ENCODE results near the gene SCAP. TPM values are rescaled to one million over a fixed set of nuclear protein-coding genes. Genes with fewer than 3 reads are reported as not detected.
A peak's percentile ranks its signal among the peaks of the same experiment; 100 is the strongest.

Gene SCAP
- total and polyA plus RNA-seq, 2 of the 13 experiments (the other 11 are each of a cell fraction or from before 2014, with no cell fraction given), result 40.4 to 53.3 TPM

DNA sequence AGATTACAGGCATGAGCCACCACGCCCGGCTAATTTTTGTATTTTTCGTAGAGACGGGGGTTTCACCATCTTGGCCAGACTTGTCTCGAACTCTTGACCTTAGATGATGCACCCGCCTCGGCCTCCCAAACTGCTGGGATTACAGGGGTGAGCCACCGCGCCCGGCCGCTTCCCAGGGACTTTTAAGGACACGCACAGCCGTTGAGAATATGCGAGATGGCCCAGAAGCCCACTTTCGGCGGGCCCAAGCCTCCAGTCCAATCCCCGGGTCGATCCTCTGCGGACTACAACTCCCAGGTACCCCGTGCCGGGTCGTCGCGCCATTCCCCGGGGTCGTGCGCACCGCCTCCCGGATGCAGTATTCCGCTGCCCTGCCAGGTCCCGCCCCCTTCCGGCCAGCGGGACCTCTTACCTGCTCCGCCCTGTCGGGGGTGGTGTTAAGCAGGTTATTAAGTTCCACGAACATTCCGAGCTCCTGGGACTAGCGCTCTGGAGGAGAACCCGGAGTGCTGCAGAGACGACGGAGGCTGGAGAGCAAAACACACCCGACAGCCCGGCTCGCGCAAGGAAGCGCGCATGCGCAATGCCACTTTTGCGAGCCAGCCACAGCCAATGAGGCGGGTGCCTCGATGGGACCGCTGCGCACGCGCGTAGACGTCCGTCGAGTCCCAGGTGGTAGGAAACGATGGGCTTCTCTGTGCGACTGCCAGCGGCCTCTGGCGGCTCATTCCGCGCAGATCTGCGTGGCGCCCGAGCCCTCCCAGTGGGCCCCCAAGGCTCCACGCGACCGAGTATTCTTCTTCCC is 37.6 kb upstream of the SCAP start, which contains the start of gene ELP6 (continued):
- TF ChIP-seq KMT2B (CRISPR knock-in tag; IDR thresholded peaks at IDR 0.05) (peak; percentile 93), PCBP1 (IDR thresholded peaks at IDR 0.05; ENCODE audit: borderline replicate concordance, low read depth, low read length) (peak; percentile 48; the same call in 1 of the 2 replicates), ZNF761 (CRISPR knock-in tag; conservative IDR thresholded peaks at IDR 0.05) (peak; percentile 75; the same call in 1 of the 2 replicates), GMEB2 (CRISPR knock-in tag; IDR thresholded peaks at IDR 0.05; ENCODE audit: low read depth) (peak; percentile 89), ATF7-NPFF (CRISPR knock-in tag; IDR thresholded peaks at IDR 0.05; ENCODE audit: low read depth) (peak; percentile 63), FOXP1 (IDR thresholded peaks at IDR 0.05) (no peak), FOXP1 (CRISPR knock-in tag; IDR thresholded peaks at IDR 0.05) (0 out of 2 replicates have a peak, but pooled peaks have one; percentile 5), SP5 (CRISPR knock-in tag; IDR thresholded peaks at IDR 0.05; ENCODE audit: borderline replicate concordance, low read depth) (peak; percentile 79; the same call in 1 of the 2 replicates), SSRP1 (CRISPR knock-in tag; IDR thresholded peaks at IDR 0.05) (no peak), MYC (CRISPR knock-in tag; IDR thresholded peaks at IDR 0.05; ENCODE audit: borderline replicate concordance) (peak; percentile 42), ZNF839 (CRISPR knock-in tag; IDR thresholded peaks at IDR 0.05; ENCODE audit: borderline replicate concordance) (peak; percentile 95), PHF8 (CRISPR knock-in tag; IDR thresholded peaks at IDR 0.05) (peak; percentile 70), ZFP36L1 (CRISPR knock-in tag; IDR thresholded peaks at IDR 0.05) (peak; percentile 76; the same call in 1 of the 2 replicates), KDM1A (CRISPR knock-in tag; IDR thresholded peaks at IDR 0.05) (no peak), EP300 (IDR thresholded peaks at IDR 0.05; ENCODE audit: low read depth in 2 of 2, low read length in 2 of 2) (no peak), EP300 (CRISPR knock-in tag; IDR thresholded peaks at IDR 0.05; ENCODE audit: borderline replicate concordance) (0 out of 2 replicates have a peak, but pooled peaks have one; percentile 25), ZSCAN25 (CRISPR knock-in tag; IDR thresholded peaks at IDR 0.05) (peak; percentile 46; the same call in 1 of the 2 replicates), ZNF501 (CRISPR knock-in tag; IDR thresholded peaks at IDR 0.05) (peak; percentile 93), MXI1 (IDR thresholded peaks at IDR 0.05; ENCODE audit: borderline replicate concordance, low read depth, low read length) (peak; percentile 59; the same call in 1 of the 3 replicates), ZNF709 (CRISPR knock-in tag; IDR thresholded peaks at IDR 0.05) (peak; percentile 51; the same call in 1 of the 2 replicates), POGK (CRISPR knock-in tag; conservative IDR thresholded peaks at IDR 0.05) (peak; percentile 78; the same call in 1 of the 2 replicates), HDAC1 (CRISPR knock-in tag; IDR thresholded peaks at IDR 0.05) (0 out of 2 replicates have a peak, but pooled peaks have one; percentile 53), ZFP82 (CRISPR knock-in tag; IDR thresholded peaks at IDR 0.05; ENCODE audit: borderline replicate concordance) (no peak)
- TF ChIP-seq, protein P1, sequence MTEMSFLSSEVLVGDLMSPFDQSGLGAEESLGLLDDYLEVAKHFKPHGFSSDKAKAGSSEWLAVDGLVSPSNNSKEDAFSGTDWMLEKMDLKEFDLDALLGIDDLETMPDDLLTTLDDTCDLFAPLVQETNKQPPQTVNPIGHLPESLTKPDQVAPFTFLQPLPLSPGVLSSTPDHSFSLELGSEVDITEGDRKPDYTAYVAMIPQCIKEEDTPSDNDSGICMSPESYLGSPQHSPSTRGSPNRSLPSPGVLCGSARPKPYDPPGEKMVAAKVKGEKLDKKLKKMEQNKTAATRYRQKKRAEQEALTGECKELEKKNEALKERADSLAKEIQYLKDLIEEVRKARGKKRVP (CRISPR knock-in tag; IDR thresholded peaks at IDR 0.05), result peak in 1 of 2 experiments; percentile 49; a peak in 1 of 4 replicates

Measured in HepG2 (cell line).